ENCODE results near the gene SULF2.

GRCh38 chr20:47623206-47623605 lies 162.1 kb downstream of the SULF2 start:
- TF ChIP-seq CTCF (conservative IDR thresholded peaks at IDR 0.05; ENCODE audit: low read length) (no peak), EZH2phosphoT487 (IDR thresholded peaks at IDR 0.05; ENCODE audit: borderline replicate concordance) (no peak)
